Activated CD8-positive, alpha-beta memory T cell treated with anti-CD3 and anti-CD28 coated beads, Interleukin-2, amount 50 U/mL, for 4 hours (primary cell): ENCODE data around the gene TMBIM6.
A peak's percentile ranks its signal among the peaks of the same experiment; 100 is the strongest.
"Not testable (repeated sequence)": the region's sequence is repeated elsewhere in the genome, so short reads cannot be mapped to it uniquely, and the experiment has no call there.

ENCODE experiments used
- DNase-seq: peaks from one replicate; pipeline ENCODE4 v3.0.0-alpha.2; 2020

The TMBIM6 gene

DNA sequence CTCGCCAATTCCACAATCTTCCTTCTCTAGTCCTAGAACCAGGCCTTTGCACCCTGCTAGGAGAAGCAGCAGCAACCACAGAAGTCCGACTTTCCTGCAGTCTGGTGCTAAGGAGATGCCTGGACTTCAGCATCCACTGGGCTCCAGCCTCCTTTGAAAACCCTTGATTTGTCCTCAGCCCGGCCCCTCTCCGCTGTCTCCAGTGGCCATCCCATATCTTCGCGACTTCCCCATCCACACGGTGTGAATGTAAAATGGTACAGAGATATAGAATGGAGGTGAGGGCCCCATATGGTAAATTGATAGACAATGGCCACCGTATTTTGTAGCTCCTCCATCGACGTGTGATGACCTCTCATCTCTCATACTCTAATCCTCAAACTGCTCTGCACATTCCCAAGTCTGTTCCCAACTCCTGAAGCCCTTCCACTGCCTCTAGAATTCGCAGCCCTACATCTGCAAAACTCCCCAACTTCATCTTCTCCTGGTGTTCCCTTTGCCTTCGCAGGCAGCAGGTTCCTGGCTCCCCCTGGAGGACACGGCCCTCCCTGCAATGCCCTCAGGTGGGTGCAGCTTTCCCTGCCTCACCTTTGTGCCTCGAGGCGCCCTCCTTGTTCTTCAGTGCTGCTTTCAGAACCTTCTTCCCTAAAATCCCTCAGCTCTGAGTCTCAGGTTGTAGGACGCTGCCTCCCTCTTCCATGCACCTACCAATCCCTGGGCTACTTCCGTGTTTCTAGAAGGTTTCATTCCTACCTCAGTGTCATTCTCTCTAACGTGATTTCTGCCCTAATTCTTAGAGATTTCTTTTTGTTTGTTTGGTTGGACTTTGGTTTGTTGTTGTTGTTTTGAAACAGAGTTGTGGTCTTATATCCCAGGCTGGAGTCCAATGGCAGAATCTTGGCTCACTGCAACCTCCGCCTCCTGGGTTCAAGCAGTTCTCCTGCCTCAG is 36.7 kb downstream of the TMBIM6 start:
- DNase-seq, result peak; percentile 84

DNA sequence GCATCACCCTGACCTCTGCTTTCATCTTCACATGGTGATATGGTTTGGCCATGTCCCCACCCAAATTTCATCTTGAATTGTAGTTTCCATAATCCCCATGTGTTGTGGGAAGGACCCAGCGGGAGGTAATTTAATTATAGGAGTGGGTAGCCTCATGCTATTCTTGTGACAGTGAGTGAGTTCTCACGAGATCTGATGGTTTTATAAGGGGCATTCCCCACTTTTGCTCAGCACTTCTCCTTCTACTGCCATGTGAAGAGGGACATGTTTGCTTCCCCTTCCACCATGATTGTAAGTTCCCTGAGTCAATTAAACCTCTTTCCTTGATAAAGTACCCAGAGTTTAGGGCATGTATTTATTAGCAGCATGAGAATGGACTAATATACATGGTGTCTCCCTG is 38.2 kb downstream of the TMBIM6 start:
- no peak for DNase-seq

DNA sequence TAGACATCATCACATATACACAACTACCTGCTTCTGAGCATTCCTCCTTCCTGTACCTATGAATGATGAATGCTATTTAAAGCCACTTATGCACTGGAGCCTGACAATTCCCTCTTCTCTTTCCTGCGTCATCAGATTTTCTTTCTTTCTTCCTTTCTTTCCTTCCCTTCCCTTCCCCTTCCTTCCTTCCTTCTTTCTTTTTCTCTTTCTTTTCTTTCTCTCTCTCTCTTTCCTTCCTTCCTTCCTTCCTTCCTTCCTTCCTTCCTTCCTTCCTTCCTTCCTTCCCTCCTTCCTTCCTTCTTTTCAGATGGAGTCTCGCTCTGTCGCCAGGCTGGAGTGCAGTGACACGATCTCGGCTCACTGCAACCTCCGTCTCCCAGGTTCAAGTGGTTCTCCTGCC is 39.6 kb downstream of the TMBIM6 start:
- DNase-seq, result not testable (repeated sequence)

DNA sequence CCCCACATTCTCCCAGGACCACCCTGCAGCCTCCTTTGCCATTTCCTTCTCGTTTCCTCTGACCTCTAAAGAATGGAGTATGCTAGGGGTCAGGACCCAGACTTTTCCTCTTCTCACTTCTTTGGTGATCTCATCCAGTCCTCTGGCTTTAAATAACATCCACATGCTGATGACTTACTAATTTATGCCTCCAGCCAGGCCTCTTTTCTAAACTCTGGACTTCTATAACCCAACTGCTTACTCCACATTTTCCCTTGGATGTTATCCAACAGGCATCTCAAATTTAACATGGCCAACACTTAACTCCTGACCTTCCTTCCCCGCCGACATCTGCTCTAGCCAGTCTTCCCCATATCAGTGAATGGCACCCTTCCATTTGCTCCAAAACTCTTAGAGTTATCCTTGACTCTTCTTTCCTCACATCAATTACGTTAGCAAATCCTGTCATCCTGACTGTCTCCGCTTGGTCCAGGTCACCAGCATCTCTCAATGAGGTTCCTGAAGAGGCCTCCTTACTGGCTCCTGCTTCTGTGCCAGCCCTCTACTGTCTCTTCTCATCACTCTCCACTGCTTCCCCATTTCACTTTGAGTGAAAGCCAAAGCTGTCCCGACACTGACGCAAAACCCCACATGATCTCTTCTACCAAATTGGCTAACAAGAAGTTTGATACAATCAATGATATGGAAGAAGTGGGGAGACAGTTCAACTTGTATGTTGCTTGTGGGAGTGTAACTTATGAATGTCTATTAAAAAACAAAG is 42.7 kb downstream of the TMBIM6 start:
- DNase-seq, result no peak

DNA sequence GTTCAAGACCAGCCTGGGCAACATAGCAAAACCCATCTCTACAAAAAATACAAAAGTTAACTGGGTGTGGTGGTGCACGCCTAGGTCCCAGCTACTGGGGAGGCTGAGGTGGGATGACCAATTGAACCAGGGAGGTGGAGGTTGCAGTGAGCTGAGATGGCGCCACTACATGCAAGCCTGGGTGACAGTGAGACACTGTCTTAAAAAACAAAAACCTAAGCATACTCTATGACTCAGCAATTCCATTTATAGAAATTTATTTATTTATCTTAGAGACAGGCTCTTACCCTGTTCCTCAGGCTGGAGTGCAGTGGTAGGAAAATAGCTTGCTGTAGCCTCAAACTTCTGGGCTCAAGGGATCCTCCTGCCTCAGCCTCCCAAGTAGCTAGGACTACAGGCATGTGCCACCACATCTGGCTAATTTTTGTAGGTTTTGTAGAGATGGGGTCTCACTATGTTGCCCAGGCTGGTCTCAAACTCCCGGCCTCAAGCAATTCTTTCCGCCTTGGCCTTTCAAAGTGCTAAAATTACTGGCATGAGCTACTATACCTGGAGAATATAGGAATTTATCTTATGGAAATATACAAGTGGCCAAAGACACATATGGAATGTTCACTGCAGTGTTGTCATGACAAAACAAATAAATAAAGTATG is 43.5 kb downstream of the TMBIM6 start:
- DNase-seq, result no peak

DNA sequence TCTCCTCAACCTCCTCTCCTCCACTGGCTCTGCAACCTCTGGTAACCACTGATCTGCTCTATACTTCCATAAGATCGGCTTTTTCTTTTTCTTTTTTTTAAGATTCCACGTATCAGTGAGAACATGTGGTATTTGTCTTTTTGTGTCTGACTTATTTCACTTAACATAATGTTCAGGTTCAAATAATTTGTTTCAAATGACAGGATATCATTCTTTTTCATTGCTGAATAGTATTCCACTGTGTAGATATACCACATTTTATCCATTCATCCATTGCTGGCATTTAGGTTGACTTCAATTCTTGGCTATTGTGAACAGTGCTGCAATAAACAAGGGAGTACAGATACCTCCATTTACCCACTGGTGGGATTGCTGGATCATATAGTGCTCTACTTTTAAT is 46.3 kb downstream of the TMBIM6 start:
- no peak for DNase-seq

DNA sequence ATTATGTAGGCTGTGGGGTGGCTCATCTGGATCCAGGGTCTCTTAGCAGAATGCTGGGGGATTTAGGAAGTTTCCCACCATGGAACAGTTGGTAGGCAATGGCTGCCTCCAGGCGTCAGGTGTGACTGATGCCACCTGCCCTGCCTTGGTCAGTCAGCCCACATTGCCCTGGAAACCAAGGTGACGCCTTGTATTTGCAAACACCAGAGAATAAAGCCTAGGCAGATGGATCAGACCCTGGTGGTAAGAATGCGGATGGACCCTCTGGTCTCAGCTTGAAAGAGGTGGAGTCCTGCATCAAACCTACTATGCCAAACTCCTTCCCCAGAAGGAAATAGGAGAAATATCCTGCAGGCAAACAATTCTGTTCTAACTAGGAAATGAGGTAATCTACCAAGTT is 48.6 kb downstream of the TMBIM6 start:
- DNase-seq, result no peak

DNA sequence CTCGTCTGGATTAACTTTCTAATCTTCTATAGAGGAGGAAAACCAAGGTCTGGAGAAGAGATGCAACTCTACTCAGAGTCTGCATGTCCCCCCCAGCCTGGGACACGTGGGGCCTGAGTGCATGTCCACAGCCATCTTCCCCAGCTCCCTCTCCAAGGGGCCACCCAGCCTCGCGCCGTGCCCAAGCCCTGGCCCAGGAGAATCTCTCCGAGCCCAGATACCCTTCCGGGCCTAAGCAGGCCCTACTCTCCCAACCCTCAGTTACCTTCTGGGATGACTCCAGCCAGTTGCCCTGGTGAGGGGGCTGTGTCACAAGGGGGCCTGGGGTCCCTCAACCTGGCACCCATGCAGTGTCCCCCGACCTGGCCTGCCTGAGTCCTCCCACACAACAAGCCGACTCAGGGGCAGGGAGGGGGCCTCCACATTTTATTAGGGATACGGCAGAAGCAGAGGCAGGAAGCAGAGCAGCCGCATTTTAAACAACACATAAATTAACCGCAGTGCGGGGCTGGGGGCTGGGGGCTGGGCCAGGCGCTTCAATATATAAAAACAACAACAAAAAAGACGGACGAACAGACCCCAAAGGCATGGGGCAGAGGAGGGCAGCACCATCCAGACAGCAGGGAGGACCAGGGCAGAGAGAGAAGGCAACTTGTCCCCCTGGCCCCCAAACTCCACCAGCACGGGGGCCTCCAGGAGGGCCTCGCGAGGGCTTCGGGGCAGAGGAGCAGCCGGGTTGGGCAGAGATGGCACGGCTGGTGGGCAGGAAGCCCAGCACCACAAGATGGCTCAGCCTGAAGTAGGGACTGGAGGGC is 49.6 kb downstream of the TMBIM6 start:
- DNase-seq, result no peak

DNA sequence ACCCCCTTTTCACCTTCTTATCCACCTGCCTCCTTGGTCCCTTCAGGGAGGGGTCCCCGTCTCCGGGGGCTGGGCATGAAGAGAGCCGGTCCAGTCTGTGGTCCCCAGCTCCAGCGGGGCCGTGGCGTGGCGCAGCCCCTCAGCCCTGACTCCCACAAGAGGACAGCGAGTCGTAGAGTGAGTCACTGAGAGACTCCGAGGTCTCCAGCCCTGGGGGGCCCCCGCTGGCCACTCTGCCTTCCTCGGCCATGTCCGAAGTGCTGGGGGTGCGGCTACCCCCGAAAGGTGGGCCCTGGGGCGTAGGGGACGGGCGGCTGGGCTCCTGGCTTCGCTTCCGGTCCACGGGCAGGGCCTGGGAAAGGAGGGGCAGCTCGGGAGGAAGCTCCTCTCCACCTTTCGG is 50.3 kb downstream of the TMBIM6 start:
- DNase-seq, result no peak

DNA sequence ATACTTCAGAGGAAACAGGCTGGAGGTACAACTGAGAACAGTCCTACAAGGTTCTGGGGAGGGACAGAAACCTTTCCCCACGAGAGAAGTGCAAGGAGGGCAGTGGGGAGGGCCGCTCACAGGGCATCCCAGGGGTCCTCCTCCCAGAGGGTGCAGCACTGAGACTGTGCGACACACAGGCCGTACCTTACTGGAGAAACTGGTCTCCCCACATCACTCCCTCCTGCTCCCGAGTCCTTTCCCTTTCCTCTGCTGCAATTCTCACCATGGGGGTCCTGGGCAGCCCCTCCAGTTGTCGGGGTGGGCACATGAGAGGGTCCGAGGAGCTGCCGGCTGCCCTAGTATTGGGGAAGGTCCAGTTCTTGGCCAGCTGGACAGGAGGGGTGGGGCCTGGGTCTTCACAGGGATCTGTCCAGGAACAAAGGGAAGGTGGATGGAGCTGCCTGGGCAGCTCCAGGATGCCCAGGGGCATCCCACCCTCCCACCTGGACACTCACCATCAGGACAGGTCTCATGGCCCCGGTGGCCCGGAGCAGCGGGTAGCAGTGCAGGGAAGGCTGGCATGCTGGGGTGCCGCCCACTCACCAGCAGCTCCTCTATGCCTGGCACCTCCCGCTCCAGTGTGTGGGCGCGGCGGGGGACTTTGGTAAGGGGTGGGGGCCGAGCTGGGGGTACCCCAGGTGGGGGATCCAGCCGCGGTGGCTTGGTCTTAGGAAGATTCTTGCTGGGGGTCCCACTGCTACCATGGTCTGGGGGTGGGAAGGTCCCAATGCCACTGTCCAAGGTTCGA is 51.0 kb downstream of the TMBIM6 start:
- no peak for DNase-seq

DNA sequence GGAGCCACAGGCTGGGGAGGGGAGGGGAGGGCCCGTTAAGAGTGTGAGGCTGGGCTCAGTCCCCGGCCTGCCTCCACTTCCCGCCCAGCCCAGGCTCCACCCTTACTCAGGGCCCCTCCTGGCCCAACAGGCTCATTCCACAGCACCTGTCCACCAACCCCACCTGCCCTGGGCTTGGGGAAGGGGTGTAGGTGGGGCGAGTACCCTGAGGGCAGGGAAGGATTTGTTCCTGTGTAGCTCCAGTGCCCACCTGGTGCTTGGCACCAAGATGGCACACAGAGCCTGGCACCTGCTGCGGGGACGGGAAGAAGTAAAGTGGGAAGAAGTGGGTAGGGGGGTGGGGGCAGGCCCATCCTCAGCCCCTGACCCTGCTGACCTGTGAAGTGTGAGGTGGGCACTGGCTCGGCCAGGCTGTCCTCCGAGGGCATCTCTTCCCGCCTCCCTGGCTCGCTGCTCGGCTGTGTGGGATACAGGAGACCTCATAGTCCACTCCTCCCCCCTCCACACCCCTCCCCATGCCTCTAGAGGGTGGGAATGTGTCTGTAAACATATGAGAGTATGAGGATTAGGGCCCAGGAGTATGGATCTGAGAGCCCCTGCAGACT is 51.7 kb downstream of the TMBIM6 start:
- DNase-seq, result no peak

DNA sequence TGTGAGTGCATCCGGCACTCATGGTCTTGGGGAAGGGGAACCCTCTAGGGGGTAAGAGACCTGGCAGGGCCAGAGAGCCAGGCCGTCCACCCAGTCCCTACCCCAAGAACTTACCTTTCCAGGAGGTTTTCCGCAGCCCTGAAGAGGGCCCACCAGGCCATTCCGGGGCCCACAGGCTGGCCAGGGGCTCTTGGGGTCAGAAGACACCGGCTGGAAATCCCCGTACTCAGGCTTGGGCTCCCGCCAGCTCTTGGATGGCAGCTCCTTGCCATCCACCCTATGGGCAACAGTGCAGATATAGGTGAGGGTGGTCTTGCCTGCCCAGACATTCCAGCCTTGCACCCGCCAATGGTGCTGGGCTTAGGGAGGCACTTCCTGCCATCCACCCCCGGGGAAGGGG is 52.3 kb downstream of the TMBIM6 start:
- no peak for DNase-seq

DNA sequence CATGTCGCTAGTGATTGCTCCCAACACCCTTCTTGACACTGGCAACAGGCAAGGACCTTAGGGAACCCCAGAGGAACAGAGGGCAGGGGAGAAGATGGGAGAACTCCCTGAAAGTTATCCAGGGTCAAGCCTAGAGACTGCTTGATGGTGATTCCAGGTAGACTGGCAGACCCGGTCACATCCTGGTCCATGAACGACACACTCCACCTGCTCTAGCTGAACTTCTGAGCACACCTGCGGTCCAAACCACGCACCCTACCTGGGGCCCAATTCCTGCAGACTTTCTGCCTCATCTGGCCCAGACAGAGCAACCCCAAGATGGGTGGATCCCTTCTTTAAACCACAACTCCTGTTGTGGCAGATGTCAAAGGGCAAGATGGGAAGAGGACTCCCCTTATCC is 52.7 kb downstream of the TMBIM6 start:
- no peak for DNase-seq

DNA sequence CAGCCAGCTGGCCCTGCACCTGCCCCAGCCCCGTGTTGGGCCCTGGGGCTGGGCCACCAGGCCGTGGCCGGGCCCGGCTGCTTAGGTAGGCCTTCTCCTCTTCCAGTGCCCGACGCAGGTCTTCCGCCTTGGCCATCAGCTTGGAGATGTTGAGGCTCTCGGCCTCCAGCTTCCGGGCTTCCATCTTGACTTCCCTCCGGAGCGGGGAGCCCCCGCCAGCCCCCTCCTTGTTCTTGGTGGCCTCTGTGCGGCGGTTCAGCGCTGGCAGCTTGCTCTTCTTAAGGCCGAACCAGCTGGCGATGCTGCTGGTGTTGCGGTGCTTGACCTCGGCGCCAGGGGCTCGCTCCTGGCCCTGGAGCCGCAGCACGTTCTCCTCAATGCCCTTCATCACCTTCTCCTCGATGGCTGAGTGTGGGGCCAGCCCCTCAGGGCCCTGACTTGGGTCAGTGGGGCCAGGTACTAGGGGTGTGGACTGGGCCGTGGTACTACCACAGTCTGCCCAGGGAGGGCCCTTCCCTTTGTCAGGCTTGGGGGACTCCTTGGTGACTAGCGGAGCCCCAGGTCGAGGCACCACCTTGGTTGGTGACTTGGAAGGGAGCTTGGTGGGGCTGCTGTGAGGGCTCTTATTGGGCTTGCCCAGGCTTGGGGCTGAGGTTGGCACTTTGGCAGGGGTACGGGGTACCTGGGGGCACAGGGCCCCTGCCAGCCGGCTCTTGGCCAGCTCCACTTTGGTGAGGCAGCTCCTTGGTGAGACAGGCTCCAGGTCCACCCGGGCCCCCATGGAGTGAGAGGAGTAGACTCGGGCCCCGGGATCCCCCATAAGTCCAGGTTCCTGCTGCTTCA is 53.7 kb downstream of the TMBIM6 start:
- DNase-seq, result no peak

DNA sequence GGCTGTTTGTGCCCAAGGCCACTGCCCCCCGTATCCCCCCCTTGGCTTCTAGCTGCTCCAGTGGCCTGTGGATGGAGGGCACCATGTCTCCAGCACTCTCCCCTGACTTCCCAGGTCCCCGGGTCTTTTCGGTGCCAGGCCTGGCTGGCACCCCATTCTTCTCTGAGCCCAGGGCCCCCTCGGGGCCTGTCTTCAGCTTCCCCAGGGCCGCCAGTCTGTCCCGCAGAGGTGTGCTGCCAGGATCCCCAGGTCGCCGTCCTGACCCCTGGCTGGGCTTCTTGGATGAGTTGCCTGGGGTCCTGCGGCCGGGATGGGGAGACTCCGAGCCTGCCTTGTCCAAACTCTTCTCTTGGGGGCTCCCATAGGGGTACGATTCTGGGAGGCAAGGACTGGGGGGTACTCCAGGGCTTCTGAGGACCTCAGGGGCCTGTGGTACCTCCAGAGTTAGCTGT is 54.3 kb downstream of the TMBIM6 start:
- DNase-seq, result no peak

DNA sequence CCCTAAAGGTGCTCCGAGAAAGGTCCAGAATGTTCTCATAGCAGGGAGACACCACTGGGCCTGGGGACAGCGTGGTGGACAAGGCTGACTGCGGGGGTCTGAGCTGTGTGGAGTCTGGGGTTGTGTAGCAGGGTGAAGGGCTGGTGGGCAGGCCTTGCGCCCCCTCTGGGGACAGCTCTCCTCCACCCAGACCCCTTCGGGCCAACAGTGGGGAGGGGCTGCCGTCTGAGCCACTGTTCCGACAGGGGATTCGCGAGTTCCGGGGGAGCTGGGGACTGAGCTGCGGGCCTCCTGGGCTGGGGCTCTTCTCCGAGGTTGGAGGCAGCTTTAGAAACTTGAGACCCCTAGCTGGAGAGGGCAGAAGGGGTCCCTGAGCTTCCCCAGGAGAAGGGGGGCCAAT is 54.8 kb downstream of the TMBIM6 start:
- DNase-seq, result no peak

DNA sequence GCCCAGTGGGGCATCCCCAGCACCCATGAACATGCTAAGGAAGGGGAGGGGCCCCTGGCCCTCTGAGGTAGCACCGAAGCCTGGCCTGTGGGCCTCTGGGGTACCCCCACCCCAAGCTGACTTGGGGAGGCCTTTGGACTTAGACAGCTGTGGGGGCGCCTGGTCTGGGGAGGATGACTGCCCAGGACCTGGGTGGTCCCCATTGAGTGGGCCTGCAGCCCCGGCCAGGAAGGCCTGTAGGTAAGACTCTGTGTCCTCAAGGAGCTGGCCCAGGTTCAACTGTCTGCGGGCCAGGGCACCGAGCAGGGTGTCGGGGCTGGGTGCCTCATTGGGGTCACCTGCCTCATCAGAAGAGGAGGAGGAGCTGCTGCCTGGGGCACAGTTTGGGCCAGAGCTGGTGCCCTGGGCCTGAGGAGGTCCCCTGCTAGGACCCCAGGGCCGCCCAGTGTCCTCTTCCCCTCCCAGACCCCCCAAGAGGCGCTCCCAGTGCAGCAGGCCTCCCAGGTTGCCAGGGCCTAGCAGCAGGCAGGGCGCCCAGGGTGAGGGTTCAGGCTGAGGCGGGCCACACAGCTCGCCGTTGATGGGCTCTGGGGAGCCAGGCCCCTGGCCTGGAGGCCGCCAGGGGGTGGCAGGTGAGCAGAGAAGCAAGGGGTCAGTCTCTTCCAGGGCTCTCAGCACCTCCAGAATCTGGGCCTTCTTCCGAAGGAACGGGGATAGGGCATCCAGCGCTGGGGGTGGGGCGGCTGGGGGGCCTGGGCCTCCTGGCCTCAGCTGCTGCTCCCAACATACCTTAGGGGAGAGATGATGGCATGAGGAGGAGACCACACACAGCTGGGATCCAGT is 55.5 kb downstream of the TMBIM6 start:
- DNase-seq, result no peak

DNA sequence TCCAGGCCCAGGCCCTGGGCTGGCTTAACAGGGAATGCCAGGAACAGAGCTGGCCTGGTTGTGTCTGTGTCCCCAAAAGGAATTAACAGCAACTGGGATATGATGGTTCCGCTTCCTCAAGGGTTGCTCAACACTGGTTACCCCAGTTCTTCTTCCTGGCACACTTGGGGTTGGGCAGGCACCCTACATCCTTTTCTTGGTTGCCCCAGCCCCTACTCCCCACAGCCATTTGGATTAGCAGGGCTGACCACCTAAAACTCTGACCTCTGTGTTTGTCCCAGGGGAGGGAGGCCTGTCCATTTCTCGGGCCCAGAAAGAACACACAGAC is 56.1 kb downstream of the TMBIM6 start:
- DNase-seq, result no peak

DNA sequence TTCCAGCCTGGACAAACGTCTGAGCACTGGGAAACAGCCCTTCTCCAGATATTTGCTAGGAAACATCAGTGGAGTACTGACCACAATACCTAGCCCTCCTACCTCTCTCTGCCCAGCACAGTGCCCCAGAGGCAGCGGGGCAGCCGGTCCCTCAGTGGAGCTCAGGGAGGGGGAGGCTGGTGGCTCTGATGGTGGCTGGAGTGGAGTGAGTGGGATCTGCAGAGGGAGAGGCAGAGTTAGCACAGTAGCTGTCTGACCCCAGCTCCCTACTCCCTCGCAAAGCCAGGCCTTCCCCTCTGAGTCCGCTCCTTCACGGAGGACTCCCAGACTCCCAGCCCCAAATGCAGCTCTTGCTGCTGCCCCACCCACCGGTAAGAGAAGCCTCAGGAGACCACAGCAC is 56.9 kb downstream of the TMBIM6 start:
- no peak for DNase-seq

DNA sequence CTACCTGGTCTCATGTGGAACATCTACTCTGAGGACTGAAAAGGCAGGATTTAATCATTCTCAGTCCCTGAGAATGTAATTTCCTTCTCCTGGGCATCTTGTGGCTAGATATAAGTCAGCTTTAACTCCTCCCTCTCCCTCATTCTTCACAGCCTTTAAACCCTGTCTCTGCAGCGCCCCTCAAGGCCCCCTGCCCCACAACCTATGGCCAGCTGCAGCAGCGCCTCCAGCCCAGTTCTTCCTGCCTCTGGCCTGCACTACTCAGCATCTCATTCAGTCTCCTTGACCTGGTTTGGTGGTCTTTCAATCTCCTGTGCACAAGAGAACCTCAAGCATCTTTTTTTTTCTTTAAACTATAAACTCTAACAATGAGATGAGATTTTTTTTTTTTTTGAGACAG is 57.6 kb downstream of the TMBIM6 start:
- DNase-seq, result no peak
